Osteoblast (primary cell): Measurements from ENCODE around the gene MYH10. TPM values are rescaled to one million over a fixed set of nuclear protein-coding genes. Genes with fewer than 3 reads are reported as not detected.

Source experiments
- DNase-seq: peaks from one replicate; pipeline ENCODE4 v3.0.0; 2011; ENCODE audit warnings: low spot score, mixed read lengths; ENCODE audit not compliant: insufficient read length; ENCODE audit errors: missing footprints
- H2AFZ ChIP-seq: 2 replicates; pipeline ENCODE4 v1.6.0; 2011; ENCODE audit warnings: mild to moderate bottlenecking, low read length
- H3K27ac ChIP-seq: 2 replicates; pipeline ENCODE4 v1.5.1; 2011; ENCODE audit warnings: mild to moderate bottlenecking, low read depth, low read length, moderate library complexity
- H3K27me3 ChIP-seq: 2 replicates; pipeline ENCODE4 v1.6.0; 2012; ENCODE audit warnings: mild to moderate bottlenecking, control low read depth, inconsistent platforms, low read length, moderate library complexity; ENCODE audit not compliant: insufficient read depth
- H3K36me3 ChIP-seq: 2 replicates; pipeline ENCODE4 v1.5.1; 2011; ENCODE audit warnings: mild to moderate bottlenecking, low read length, control low read depth, moderate library complexity; ENCODE audit not compliant: insufficient read depth
- H3K4me1 ChIP-seq: 2 replicates; pipeline ENCODE4 v1.5.1; 2011; ENCODE audit warnings: mild to moderate bottlenecking, low read length, control low read depth, moderate library complexity; ENCODE audit not compliant: insufficient read depth
- H3K4me2 ChIP-seq: 2 replicates; pipeline ENCODE4 v1.6.0; 2011; ENCODE audit warnings: mild to moderate bottlenecking, low read length; ENCODE audit not compliant: insufficient read depth
- H3K4me3 ChIP-seq: fragments of 200-600 bp; sonication (generic); 3 replicates; pipeline ENCODE4 v1.5.1; 2012; ENCODE audit warnings: mild to moderate bottlenecking, low read length, inconsistent platforms; ENCODE audit not compliant: insufficient read depth
- H3K79me2 ChIP-seq: 2 replicates; pipeline ENCODE4 v1.6.0; 2012; ENCODE audit warnings: mild to moderate bottlenecking, low read length, control low read depth, inconsistent platforms; ENCODE audit not compliant: insufficient read depth
- H3K9me3 ChIP-seq: 2 replicates; pipeline ENCODE4 v1.5.1; 2011; ENCODE audit warnings: low read depth, low read length, control low read depth
- H4K20me1 ChIP-seq: 2 replicates; pipeline ENCODE4 v1.6.0; 2012; ENCODE audit warnings: mild to moderate bottlenecking, low read length, control low read depth; ENCODE audit not compliant: insufficient read depth
- CTCF ChIP-seq: IDR thresholded peaks from 2 replicates; pipeline ENCODE4 v1.5.1; 2011; ENCODE audit warnings: mild to moderate bottlenecking, low read depth, low read length, moderate library complexity; ENCODE audit errors: extremely low read depth
- total RNA-seq: library from RNA; depleted of rRNA; stranded (reverse); fragments of >200 nt; gene quantifications from 2 replicates; pipeline ENCODE4 v1.2.3, GENCODE V29; 2012

MYH10 gene
- total RNA-seq, 1 donor, result 40.9 TPM

DNA sequence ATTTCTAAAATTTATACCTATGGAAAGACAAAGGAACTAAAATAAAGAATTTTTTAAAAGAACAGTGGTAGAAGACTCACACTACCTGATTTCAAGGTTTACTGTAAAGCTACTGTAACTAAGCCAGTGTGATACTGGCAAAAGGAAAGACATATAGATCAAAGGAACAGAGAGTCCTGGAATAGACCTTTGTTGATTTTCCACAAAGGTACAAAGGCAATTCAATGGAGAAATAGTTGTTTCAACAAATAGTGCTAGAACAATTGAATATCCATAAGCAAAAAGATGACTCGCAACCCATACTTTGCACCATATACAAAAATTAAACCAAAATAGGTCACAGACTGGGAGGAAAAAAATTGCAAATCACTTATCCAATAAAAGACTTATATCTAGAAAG lies 36.7 kb downstream of the MYH10 start:
- Histone ChIP-seq H3K36me3 (no peaks in the 10 kb centered on the region), H4K20me1 (peaks cover 4% of the 10 kb centered on the region), H2AFZ (no peak overlapping the region), H3K79me2 (peaks cover 4% of the 10 kb centered on the region), H3K27ac (no peak overlapping the region), H3K27me3 (no peaks in the 10 kb centered on the region), H3K9me3 (no peaks in the 10 kb centered on the region), H3K4me2 (no peak overlapping the region), H3K4me3 (no peak overlapping the region), H3K4me1 (no peaks in the 10 kb centered on the region)
- no peak for TF ChIP-seq CTCF
- DNase-seq, result no peak

DNA sequence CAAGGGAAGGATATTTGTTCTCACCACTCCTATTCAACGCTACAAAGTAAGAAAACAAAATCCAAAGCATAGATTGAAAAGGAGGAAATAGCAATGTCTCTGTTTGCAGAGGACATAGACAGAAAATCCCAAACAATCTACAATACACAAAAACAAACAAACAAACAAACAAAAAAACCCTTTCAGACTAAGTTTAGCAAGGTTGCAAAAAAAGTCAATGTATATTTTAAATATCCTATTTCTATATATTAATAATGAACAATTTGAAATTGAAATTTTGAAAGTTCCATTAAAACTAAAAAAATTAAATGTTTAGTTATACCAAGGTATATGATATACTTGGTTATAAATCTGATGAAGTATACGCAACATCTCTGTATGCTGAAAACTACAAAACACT lies 37.2 kb downstream of the MYH10 start:
- no peak overlapping the region for H3K4me3 ChIP-seq
- H3K79me2 ChIP-seq, result peaks cover 4% of the 10 kb centered on the region
- no peaks in the 10 kb centered on the region for H3K27me3 ChIP-seq
- H3K27ac ChIP-seq, result no peak overlapping the region
- no peaks in the 10 kb centered on the region for H3K9me3 ChIP-seq
- no peaks in the 10 kb centered on the region for H3K36me3 ChIP-seq
- no peak overlapping the region for H3K4me2 ChIP-seq
- no peaks in the 10 kb centered on the region for H3K4me1 ChIP-seq
- H4K20me1 ChIP-seq, result peaks cover 4% of the 10 kb centered on the region
- no peak overlapping the region for H2AFZ ChIP-seq
- DNase-seq, result no peak
- TF ChIP-seq CTCF, result no peak

DNA sequence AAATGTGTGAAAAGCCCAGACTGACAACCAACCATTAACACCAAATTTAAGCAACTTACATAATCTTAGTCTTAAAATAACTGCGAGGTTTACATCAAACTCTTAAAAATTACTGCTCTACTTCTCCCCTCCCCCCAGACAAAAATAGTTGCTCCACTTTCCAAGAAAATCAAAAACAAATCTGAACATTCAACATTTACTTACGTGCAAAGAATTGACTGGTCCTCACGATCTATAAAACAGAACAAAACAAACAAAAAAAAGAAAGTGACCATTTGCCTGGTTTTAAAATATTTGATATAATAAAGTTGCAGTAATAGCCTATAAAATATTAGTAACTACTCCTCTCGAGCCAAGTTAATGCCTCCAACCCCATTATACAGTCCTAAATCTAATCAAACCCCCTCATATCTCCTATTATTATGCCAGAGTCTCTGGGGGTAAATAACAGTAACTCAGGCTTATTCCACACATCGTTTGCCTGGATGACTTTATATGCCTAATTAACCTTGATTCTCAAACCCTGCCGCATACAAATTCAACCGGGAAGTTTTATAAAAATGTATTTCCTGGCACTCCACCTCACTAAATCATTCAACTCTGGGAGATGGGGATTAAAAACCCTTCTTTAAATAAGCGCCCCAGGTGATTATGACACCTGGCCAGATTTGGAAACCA lies 41.5 kb downstream of the MYH10 start:
- Histone ChIP-seq H3K9me3 (no peaks in the 10 kb centered on the region), H4K20me1 (peaks cover 4% of the 10 kb centered on the region), H3K36me3 (no peaks in the 10 kb centered on the region), H3K27me3 (no peaks in the 10 kb centered on the region), H2AFZ (no peak overlapping the region), H3K79me2 (peaks cover 4% of the 10 kb centered on the region), H3K4me1 (no peaks in the 10 kb centered on the region), H3K27ac (no peak overlapping the region), H3K4me2 (no peak overlapping the region), H3K4me3 (no peak overlapping the region)
- no peak for DNase-seq
- no peak for TF ChIP-seq CTCF

- no peak for TF ChIP-seq CTCF
- Histone ChIP-seq H3K27ac (no peak overlapping the region), H3K79me2 (peaks cover 2% of the 10 kb centered on the region), H3K4me2 (no peak overlapping the region), H2AFZ (no peak overlapping the region), H3K27me3 (no peaks in the 10 kb centered on the region), H4K20me1 (peaks cover 3% of the 10 kb centered on the region), H3K4me1 (no peaks in the 10 kb centered on the region), H3K36me3 (no peaks in the 10 kb centered on the region), H3K4me3 (no peak overlapping the region), H3K9me3 (no peaks in the 10 kb centered on the region)
- no peak for DNase-seq
Observed at GRCh38 chr17:8586766-8587165, 43.8 kb downstream of the MYH10 start.
